GM18511 (cell line): ENCODE results near the gene NOC4L.
"Not testable (repeated sequence)": the region's sequence is repeated elsewhere in the genome, so short reads cannot be mapped to it uniquely, and the experiment has no call there.

Source experiments
- ATAC-seq: cut with Tn5 transposase; IDR thresholded peaks from one replicate; pipeline ENCODE4 v1.9.1; 2021; ENCODE audit warnings: mild to moderate bottlenecking, moderate library complexity; ENCODE audit not compliant: unreplicated experiment

Gene NOC4L

GRCh38 chr12:132123970-132124765, 20.1 kb upstream of the NOC4L start:
- no peak for ATAC-seq

- no peak for ATAC-seq
Observed at GRCh38 chr12:132124766-132125425, 19.4 kb upstream of the NOC4L start.

GRCh38 chr12:132125736-132126135, 18.5 kb upstream of the NOC4L start:
- no peak for ATAC-seq

- ATAC-seq, result no peak
Observed at GRCh38 chr12:132127041-132127440, 17.2 kb upstream of the NOC4L start.

GRCh38 chr12:132129007-132129406, 15.2 kb upstream of the NOC4L start:
- ATAC-seq, result no peak

- no peak for ATAC-seq
Observed at GRCh38 chr12:132130690-132131089, 13.6 kb upstream of the NOC4L start.

- ATAC-seq, result no peak
Observed at GRCh38 chr12:132131229-132131628, 13.0 kb upstream of the NOC4L start.

GRCh38 chr12:132131952-132132351, 12.3 kb upstream of the NOC4L start:
- no peak for ATAC-seq

GRCh38 chr12:132132609-132133430, 11.4 kb upstream of the NOC4L start:
- no peak for ATAC-seq

- no peak for ATAC-seq
Observed at GRCh38 chr12:132133952-132134652, 10.2 kb upstream of the NOC4L start.

- ATAC-seq, result not testable (repeated sequence)
Observed at GRCh38 chr12:132134653-132135183, 9.5 kb upstream of the NOC4L start.

- ATAC-seq, result not testable (repeated sequence)
Observed at GRCh38 chr12:132136226-132136625, 8.0 kb upstream of the NOC4L start.

GRCh38 chr12:132137483-132138125, 6.7 kb upstream of the NOC4L start:
- ATAC-seq, result no peak

GRCh38 chr12:132138941-132139871, 5.1 kb upstream of the NOC4L start:
- no peak for ATAC-seq

GRCh38 chr12:132139912-132140311, 4.3 kb upstream of the NOC4L start:
- no peak for ATAC-seq

- no peak for ATAC-seq
Observed at GRCh38 chr12:132140501-132140900, 3.8 kb upstream of the NOC4L start.

- ATAC-seq, result no peak
Observed at GRCh38 chr12:132140918-132141841, 3.1 kb upstream of the NOC4L start.
